Trophoblast cell (in vitro differentiated cells and primary cell): Measurements from ENCODE around the gene IRX2.

ENCODE experiments used
- DNase-seq, 2 donors: peaks; one replicate each; pipeline ENCODE4 v3.0.0-alpha.2; 2016
- H2AFZ ChIP-seq: 2 replicates; pipeline ENCODE4 v1.6.1; 2013; ENCODE audit warnings: low read length, moderate library complexity, mild to moderate bottlenecking; ENCODE audit not compliant: insufficient read depth, poor library complexity
- H2AK5ac ChIP-seq: 2 replicates; pipeline ENCODE4 v1.6.1; 2013; ENCODE audit warnings: mild to moderate bottlenecking, low read length
- H2BK120ac ChIP-seq: 2 replicates; pipeline ENCODE4 v1.6.1; 2013; ENCODE audit warnings: low read length, mild to moderate bottlenecking, moderate library complexity; ENCODE audit not compliant: insufficient read depth, poor library complexity
- H2BK12ac ChIP-seq: 2 replicates; pipeline ENCODE4 v1.6.1; 2013; ENCODE audit warnings: mild to moderate bottlenecking, low read length, moderate library complexity
- H2BK5ac ChIP-seq: 2 replicates; pipeline ENCODE4 v1.6.1; 2013; ENCODE audit warnings: low read length, low read depth, moderate library complexity, mild to moderate bottlenecking; ENCODE audit not compliant: poor library complexity
- H3K14ac ChIP-seq: 2 replicates; pipeline ENCODE4 v1.6.1; 2013; ENCODE audit warnings: mild to moderate bottlenecking, low read length
- H3K18ac ChIP-seq: 2 replicates; pipeline ENCODE4 v1.6.1; 2013; ENCODE audit warnings: mild to moderate bottlenecking, low read length
- H3K23ac ChIP-seq: 2 replicates; pipeline ENCODE4 v1.6.1; 2013; ENCODE audit warnings: low read length
- H3K27ac ChIP-seq: 2 replicates; pipeline ENCODE4 v1.5.1; 2013; ENCODE audit warnings: low read depth, mild to moderate bottlenecking, inconsistent platforms, low read length, moderate library complexity
- H3K27me3 ChIP-seq: 2 replicates; pipeline ENCODE4 v1.6.1; 2013; ENCODE audit warnings: inconsistent platforms, mild to moderate bottlenecking, low read length, moderate library complexity; ENCODE audit not compliant: insufficient read depth
- H3K36me3 ChIP-seq, 2 experiments: 1 replicate in 1 of 2; 2 replicates in 1 of 2; pipeline ENCODE4 v1.6.1; 2013; ENCODE audit warnings: low read length in 2 of 2, mild to moderate bottlenecking in 2 of 2, moderate library complexity in 1 of 2; ENCODE audit not compliant: insufficient read depth in 2 of 2, control insufficient read depth in 1 of 2
- H3K4ac ChIP-seq: 2 replicates; pipeline ENCODE4 v1.6.1; 2013; ENCODE audit warnings: low read depth, mild to moderate bottlenecking, low read length, moderate library complexity
- H3K4me1 ChIP-seq, 2 experiments: 1 replicate in 1 of 2; 2 replicates in 1 of 2; pipeline ENCODE4 v1.6.1; 2013; ENCODE audit warnings: low read length in 2 of 2, mild to moderate bottlenecking in 2 of 2, moderate library complexity in 1 of 2; ENCODE audit not compliant: insufficient read depth in 2 of 2, control insufficient read depth in 1 of 2
- H3K4me2 ChIP-seq: 2 replicates; pipeline ENCODE4 v1.6.1; 2013; ENCODE audit warnings: inconsistent platforms, mild to moderate bottlenecking, low read length, moderate library complexity
- H3K4me3 ChIP-seq: 2 replicates; pipeline ENCODE4 v1.5.1; 2013; ENCODE audit warnings: mild to moderate bottlenecking, low read depth, low read length, inconsistent platforms
- H3K79me1 ChIP-seq: one replicate; pipeline ENCODE4 v1.6.1; 2013; ENCODE audit warnings: low read length
- H3K79me2 ChIP-seq: 2 replicates; pipeline ENCODE4 v1.6.1; 2013; ENCODE audit warnings: low read length, mild to moderate bottlenecking; ENCODE audit not compliant: control insufficient read depth, insufficient read depth, poor library complexity
- H3K9ac ChIP-seq: 2 replicates; pipeline ENCODE4 v1.6.1; 2013; ENCODE audit warnings: mild to moderate bottlenecking, low read length
- H3K9me3 ChIP-seq: 2 replicates; pipeline ENCODE4 v1.6.1; 2013; ENCODE audit warnings: low read depth, mild to moderate bottlenecking, control low read depth, inconsistent platforms, low read length; ENCODE audit not compliant: insufficient read depth
- H4K12ac ChIP-seq: 2 replicates; pipeline ENCODE4 v1.6.1; 2013; ENCODE audit warnings: low read depth, mild to moderate bottlenecking, low read length, moderate library complexity
- H4K8ac ChIP-seq: 2 replicates; pipeline ENCODE4 v1.6.1; 2013; ENCODE audit warnings: low read depth, mild to moderate bottlenecking, low read length, moderate library complexity
- H4K91ac ChIP-seq: one replicate; pipeline ENCODE4 v1.6.1; 2013; ENCODE audit warnings: low read depth, mild to moderate bottlenecking, low read length, moderate library complexity
- WGBS: extraction: QIAGEN DNeasy Blood & Tissue Kit; methylation state at CpG from one replicate; pipeline ENCODE4 v1.1.7; 2013; ENCODE audit warnings: missing lambda C conversion rate; ENCODE audit not compliant: insufficient read length, insufficient coverage; ENCODE audit errors: extremely low coverage; 5-methylcytosine and 5-hydroxymethylcytosine counted together

The IRX2 gene

GRCh38 chr5:2749514-2750025 is 1.9 kb downstream of the IRX2 start:
- peaks cover 15% of the 10 kb centered on the region for H3K79me2 ChIP-seq
- H2BK5ac ChIP-seq, result no peak overlapping the region
- no peak overlapping the region for H2BK120ac ChIP-seq
- H4K91ac ChIP-seq, result no peak overlapping the region
- peaks cover 24 to 31% of the 10 kb centered on the region in 2 experiments for H3K4me1 ChIP-seq
- no peak overlapping the region for H4K12ac ChIP-seq
- H3K79me1 ChIP-seq, result peaks cover 15% of the 10 kb centered on the region
- H2AFZ ChIP-seq, result peak overlapping the region; percentile 11
- H3K14ac ChIP-seq, result no peak overlapping the region
- no peak overlapping the region for H3K23ac ChIP-seq
- no peak overlapping the region for H2AK5ac ChIP-seq
- WGBS, result no CpG with 5 or more reads among the region's 45 CpGs
- no peak overlapping the region for H4K8ac ChIP-seq
- H3K4me2 ChIP-seq, result peak overlapping the region; percentile 99
- DNase-seq, result no peak
- no peak overlapping the region for H3K18ac ChIP-seq
- no peak overlapping the region for H3K4me3 ChIP-seq
- no peak overlapping the region for H2BK12ac ChIP-seq
- no peak overlapping the region for H3K9ac ChIP-seq
- H3K27ac ChIP-seq, result no peak overlapping the region
- peak overlapping the region; percentile 83 for H3K4ac ChIP-seq
- peaks cover 2% of the 10 kb centered on the region for H3K27me3 ChIP-seq
- H3K36me3 ChIP-seq, result peaks cover 21 to 24% of the 10 kb centered on the region in 2 experiments
- peaks cover 11% of the 10 kb centered on the region for H3K9me3 ChIP-seq

- Histone ChIP-seq H4K8ac (no peak overlapping the region), H2BK120ac (no peak overlapping the region), H3K79me1 (peaks cover 14% of the 10 kb centered on the region), H3K79me2 (peaks cover 15% of the 10 kb centered on the region), H2BK12ac (no peak overlapping the region), H2BK5ac (no peak overlapping the region), H3K4me1 (peaks cover 23 to 29% of the 10 kb centered on the region in 2 experiments), H3K14ac (no peak overlapping the region), H3K9me3 (peaks cover 11% of the 10 kb centered on the region), H3K23ac (no peak overlapping the region), H3K4me3 (peak overlapping the region; percentile 20), H3K27me3 (peaks cover 2% of the 10 kb centered on the region), H2AFZ (no peak overlapping the region), H3K4ac (no peak overlapping the region), H3K27ac (no peak overlapping the region), H3K18ac (peak overlapping the region; percentile 37), H4K12ac (no peak overlapping the region), H3K4me2 (no peak overlapping the region), H3K9ac (no peak overlapping the region), H4K91ac (no peak overlapping the region), H2AK5ac (no peak overlapping the region), H3K36me3 (peaks cover 21 to 24% of the 10 kb centered on the region in 2 experiments)
- DNase-seq, result no peak
- no CpG with 5 or more reads among the region's 71 CpGs for WGBS
Measured at GRCh38 chr5:2748861-2749513, 2.5 kb downstream of the IRX2 start.

GRCh38 chr5:2748179-2748860 is 3.2 kb downstream of the IRX2 start:
- H3K79me2 ChIP-seq, result peaks cover 15% of the 10 kb centered on the region
- H3K79me1 ChIP-seq, result peaks cover 14% of the 10 kb centered on the region
- H3K14ac ChIP-seq, result no peak overlapping the region
- no peak overlapping the region for H2BK5ac ChIP-seq
- peaks cover 11% of the 10 kb centered on the region for H3K9me3 ChIP-seq
- H3K27ac ChIP-seq, result no peak overlapping the region
- no peak overlapping the region for H3K23ac ChIP-seq
- H4K91ac ChIP-seq, result no peak overlapping the region
- H2BK120ac ChIP-seq, result no peak overlapping the region
- H3K4me3 ChIP-seq, result peak overlapping the region; percentile 20
- no peak overlapping the region for H2AK5ac ChIP-seq
- H4K12ac ChIP-seq, result no peak overlapping the region
- no peak overlapping the region for H3K4me2 ChIP-seq
- H3K9ac ChIP-seq, result no peak overlapping the region
- no peak overlapping the region for H4K8ac ChIP-seq
- peak overlapping the region; percentile 37 for H3K18ac ChIP-seq
- no peak overlapping the region for H2BK12ac ChIP-seq
- H2AFZ ChIP-seq, result no peak overlapping the region
- peaks cover 19 to 26% of the 10 kb centered on the region in 2 experiments for H3K4me1 ChIP-seq
- peak in 1 of 2 donors; percentile 22 for DNase-seq
- H3K4ac ChIP-seq, result no peak overlapping the region
- peaks cover 21 to 26% of the 10 kb centered on the region in 2 experiments for H3K36me3 ChIP-seq
- H3K27me3 ChIP-seq, result peaks cover 4% of the 10 kb centered on the region
- WGBS, result no CpG with 5 or more reads among the region's 86 CpGs

GRCh38 chr5:2747363-2748162 is 3.9 kb downstream of the IRX2 start:
- peaks cover 15 to 18% of the 10 kb centered on the region in 2 experiments for H3K4me1 ChIP-seq
- H3K79me1 ChIP-seq, result peaks cover 14% of the 10 kb centered on the region
- H2AK5ac ChIP-seq, result no peak overlapping the region
- no peak overlapping the region for H2BK12ac ChIP-seq
- peak overlapping the region; percentile 33 for H3K4ac ChIP-seq
- no peak overlapping the region for H2BK120ac ChIP-seq
- no peak overlapping the region for H4K12ac ChIP-seq
- no peak overlapping the region for H2AFZ ChIP-seq
- H3K4me2 ChIP-seq, result no peak overlapping the region
- peaks cover 15% of the 10 kb centered on the region for H3K79me2 ChIP-seq
- H4K91ac ChIP-seq, result no peak overlapping the region
- H3K27ac ChIP-seq, result no peak overlapping the region
- no peak overlapping the region for H3K4me3 ChIP-seq
- no peak overlapping the region for H3K23ac ChIP-seq
- peak in 1 of 2 donors; percentile 25 for DNase-seq
- no CpG with 5 or more reads among the region's 26 CpGs for WGBS
- H3K14ac ChIP-seq, result no peak overlapping the region
- peaks cover 8% of the 10 kb centered on the region for H3K27me3 ChIP-seq
- no peak overlapping the region for H4K8ac ChIP-seq
- H3K18ac ChIP-seq, result no peak overlapping the region
- H2BK5ac ChIP-seq, result no peak overlapping the region
- peaks cover 21 to 26% of the 10 kb centered on the region in 2 experiments for H3K36me3 ChIP-seq
- peaks cover 11% of the 10 kb centered on the region for H3K9me3 ChIP-seq
- H3K9ac ChIP-seq, result no peak overlapping the region
